Stimulated activated CD4-positive, alpha-beta T cell treated with anti-CD3 and anti-CD28 coated beads, Interleukin-1b, Interleukin-23, amount 100 ng/mL, for 1 hour (primary cell): ENCODE results near the gene SQSTM1.

Source experiments
- DNase-seq, 2 donors: peaks; one replicate each; pipeline ENCODE4 v3.0.0-alpha.2; 2020; ENCODE audit warnings: low read depth in 2 of 2

The SQSTM1 gene

DNA sequence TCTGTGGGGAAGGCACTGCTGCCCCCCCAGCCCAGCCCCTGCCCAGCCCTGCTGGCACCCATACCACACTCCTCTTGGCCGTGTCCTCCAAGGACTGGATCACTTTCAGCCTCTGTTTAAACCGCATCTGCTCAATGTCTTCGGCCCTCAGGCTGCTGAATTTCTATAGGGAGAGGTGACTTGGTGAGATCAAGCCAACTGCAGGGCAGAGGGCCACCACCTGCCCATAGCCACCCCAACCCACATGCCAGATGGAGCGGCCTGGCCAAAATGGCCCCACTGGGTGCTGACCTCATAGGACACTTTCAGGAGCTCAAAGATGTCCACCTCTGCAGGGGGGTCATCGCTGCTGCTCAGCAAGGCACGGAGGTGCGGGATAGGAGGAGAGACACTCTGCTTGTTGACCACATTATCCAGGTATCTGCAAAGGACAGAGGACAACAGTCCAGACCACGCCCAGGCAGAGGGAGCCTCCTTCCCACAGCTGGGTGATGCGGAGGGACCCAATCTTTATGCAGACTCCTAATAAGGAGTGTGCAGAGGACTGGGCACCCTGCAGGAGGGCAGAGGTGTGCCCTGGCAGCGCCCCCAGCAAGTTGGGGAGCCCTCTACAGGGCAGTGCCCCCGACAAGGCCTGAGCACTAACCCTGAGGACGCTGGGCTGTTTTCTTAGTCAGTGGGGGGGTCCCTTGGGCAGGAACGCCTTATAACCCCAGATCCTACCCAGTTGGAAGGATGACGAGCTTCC lies 52.3 kb downstream of the SQSTM1 start:
- no peak for DNase-seq

GRCh38 chr5:179873588-179874110 lies 52.9 kb downstream of the SQSTM1 start:
- no peak for DNase-seq

- no peak for DNase-seq
Measured at GRCh38 chr5:179874136-179874535, 53.4 kb downstream of the SQSTM1 start.

DNA sequence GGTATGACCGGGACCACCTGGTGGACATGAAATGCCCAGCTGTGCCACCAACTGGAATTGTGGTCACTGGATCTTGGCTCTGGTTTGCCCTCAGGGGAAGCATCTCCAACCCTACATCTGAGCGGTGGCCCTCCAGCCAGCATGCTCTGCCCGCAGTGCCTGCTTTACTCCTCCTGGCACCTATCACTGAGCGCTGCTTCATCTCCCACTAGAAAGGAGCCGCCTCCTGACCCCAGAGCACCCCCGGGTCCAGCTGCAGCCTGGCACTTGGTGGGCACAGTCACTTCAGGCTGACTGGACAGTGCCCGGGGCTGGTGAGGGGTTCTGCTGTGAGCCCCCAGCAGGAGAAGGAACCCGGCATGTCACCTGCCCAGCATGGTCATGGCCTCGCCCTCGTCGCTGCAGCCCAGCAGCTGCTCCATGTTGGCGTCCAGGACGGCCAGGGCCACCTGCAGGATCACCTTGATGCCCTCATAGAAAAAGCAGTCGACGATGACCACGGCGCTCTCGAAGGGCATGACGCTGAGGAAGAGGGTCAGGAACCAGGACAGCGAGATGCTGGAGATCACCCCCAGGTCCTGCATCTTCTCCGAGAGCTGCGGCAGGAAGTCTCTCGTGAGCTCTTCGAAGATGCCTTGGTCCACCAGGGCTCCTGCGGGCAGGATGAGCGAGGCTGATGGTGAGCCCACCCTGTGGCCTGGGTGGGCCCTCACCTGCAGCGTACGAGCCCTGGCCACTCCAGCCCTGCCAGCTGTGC lies 54.0 kb downstream of the SQSTM1 start:
- no peak for DNase-seq

- DNase-seq = no peak
Measured at GRCh38 chr5:179875741-179876609, 55.3 kb downstream of the SQSTM1 start.

- DNase-seq = no peak
Measured at GRCh38 chr5:179876610-179876952, 55.9 kb downstream of the SQSTM1 start.

DNA sequence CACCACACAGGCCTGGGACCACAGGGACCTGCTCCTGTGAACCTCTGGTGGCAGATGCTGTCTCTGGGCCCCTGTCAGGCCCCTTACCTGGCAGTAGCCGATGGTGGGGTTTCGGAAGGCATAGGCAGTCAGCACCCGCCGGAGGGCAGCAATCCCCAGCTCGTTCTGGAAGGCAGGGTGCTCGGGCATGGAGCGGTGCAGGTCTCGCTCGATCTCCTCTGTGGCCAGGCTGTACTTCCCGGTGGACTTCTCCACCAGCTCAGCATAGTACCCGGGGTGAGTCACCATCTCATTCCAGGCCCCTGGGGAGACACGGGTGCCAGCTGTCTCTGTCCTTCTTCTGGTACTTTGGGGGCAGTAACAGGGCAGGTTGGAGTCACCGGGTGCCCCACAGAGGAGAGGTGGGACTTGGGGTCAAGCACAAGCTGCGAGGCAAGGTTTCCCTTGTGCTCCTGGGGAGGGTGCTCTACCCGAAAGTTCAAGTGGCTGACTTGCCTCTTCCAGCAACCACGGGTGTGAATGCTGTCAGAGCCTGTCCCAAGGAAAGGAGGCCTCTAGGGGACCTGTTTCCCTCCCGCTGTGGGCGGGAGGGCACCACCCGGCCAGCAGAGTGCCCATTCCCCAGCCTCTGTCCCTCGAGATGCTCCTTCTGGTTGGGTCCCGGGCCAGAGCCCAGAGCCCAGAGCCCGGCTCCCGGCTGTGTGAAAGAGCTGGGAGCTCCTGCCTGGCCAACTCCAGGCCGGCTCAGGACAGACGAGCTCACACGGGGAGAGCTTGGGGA lies 57.7 kb downstream of the SQSTM1 start:
- DNase-seq = no peak

DNA sequence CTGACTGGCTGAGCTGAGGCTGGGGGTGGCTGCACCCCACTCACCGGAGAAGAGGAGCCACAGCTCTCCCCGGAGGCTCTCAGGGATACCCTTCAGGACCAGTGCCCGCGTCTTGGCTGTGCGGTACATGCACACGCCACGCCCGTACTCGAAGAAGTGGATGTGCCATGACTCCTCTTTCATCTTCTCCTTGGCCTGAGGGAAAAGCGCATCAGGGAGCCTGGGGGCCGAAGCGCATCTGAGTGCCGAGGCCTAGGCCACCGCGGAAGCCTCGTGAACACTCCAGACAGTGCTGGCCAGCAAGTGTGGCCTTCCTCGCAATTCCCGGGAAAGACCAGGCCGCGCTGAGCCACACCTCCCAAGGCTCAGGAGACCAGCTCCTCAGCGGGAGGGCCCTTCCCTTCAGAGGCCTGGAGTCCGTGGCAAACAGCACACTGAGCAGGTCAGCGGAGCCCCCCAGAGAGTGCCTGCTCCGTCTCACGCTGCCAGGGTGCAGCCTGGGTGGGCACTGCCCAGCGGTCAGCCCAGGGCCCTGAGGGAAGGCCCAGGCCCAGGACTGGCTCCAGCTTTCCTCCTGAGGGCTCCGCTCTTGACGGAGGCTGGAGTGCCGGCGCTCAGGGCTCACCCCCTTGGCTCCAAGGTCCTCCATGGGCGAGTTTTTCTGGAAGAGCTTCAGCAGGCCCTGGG lies 58.4 kb downstream of the SQSTM1 start:
- DNase-seq = no peak

DNA sequence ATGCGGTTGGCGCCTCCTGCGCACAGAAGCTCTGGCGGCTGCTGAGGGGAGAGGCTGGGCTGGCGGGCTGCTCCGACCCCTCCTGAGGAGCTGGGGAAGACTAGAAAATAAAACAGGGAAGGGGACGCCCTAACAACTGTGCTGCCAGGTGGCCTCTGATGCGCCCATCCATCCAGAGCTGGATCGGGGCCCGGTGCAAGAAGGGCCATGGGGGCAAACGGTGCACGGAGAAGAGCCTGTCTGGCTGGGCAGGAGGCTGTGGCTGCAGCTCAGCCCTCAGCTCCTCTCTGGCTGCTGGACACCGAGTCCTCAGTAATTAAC lies 58.9 kb downstream of the SQSTM1 start:
- DNase-seq = no peak

DNA sequence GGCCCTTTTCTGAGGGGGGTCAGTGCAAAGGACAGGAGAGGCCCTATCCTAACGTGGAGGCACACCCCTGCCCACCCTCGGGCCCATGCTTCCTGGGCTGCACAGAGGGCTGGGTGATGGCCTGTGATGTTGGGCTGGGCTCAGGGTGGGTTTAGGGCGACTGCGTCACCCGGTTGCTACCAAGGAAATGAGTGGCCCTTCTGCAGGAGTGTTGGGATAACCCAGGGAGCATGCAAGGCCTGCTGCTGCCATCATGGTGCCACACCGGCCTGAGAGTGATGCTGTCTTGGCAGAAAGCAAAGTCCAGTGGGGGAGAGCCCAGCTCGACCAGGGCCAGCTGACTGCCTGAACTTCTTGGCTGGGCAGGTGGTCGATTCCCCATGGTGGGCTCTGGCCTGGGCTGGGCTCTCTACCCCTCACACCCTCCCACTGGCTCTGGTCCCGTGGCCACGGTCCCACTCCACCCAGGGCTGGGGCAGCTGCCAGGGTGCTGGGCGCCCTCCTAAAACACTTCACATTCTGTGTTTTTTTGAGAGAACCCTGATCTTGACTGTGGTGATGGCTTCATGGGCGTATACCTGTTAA lies 59.5 kb downstream of the SQSTM1 start:
- no peak for DNase-seq

DNA sequence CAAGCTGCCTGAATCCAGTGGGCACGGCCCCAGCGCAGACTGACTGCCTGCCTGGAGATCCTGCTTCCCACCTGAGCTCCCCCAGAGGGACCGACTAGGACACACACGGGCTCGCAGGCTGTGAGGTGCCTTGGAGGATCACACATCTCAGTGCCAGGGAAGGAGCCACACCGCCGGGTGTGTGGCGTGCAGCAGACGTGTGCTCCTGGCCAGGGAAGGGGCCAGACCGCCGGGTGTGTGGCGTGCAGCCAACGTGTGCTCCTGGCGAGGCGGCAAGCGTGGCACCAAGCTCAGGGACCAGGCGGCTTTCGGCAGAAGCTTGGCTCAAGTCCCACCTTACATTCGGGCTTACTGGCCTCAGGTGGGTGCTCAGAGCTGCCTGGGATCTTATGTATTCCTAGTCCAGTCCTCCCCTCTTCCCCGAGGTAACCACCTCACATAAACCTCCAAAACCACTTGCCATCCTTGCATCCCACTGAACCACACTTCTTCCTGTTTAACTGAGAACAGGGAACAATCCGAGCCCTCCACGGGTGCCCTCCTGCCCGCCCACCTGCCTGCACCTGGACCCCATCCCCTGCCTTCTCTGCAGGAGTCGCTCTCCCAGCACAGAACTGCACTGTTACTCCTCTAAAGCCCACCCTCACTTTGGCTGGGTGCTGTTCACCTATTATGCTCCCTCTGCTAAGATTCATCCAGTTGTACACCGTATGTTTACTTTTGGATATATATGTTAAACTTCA lies 60.3 kb downstream of the SQSTM1 start:
- no peak for DNase-seq

DNA sequence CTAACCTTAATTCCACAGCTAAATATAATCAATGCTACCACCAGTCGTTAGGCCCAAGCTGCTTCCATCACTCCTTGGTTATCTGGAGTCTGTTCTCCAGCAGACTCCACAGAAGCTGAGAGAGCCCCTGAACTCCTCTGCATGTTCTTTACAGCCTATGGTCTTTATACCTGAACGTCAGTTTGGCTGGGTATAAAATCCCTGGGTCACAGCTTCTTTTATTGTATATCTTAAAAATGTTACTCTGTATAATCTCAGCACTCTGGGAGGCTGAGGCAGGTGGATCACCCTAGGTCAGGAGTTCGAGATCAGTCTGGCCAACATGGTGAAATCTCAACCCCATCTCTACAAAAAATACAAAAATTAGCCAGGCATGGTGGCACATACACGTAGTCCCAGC lies 61.6 kb downstream of the SQSTM1 start:
- no peak for DNase-seq

GRCh38 chr5:179883163-179883562 lies 62.5 kb downstream of the SQSTM1 start:
- DNase-seq = no peak

GRCh38 chr5:179885491-179886090 lies 64.9 kb downstream of the SQSTM1 start:
- no peak for DNase-seq

DNA sequence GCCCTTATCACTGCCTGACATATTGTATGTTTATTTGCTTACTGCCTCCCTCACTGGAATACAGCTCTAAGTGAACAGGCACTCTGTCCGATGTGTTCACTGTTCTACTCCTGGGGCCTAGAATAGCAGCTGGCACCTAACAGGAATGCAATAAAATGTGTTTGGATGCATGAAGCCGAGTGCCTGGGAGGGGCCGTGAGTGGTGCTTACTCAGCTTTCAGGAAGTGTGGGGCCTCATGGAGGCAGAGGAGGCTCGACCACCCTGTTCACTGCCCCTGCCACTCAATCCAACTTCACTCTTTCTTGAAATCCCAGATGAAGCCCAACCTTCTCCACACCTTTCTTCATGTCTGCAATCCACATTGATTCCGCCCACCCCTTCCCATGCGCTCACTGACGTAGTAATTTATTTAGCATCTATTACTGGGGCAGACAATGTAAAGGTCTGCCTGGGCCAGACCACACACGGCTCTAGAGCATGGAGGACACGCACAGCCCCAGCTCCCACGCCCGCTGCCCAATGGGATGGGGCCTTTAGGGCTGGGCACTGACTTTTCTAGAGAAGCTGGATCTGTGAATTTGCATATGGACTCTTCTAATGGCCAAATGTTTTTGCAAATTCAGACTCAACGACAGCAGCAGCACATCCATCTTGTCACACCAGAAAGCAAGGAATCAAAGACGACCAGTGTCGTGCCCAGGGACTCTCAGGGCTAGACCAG lies 65.6 kb downstream of the SQSTM1 start:
- DNase-seq = no peak

GRCh38 chr5:179887095-179887494 lies 66.4 kb downstream of the SQSTM1 start:
- no peak for DNase-seq
